Stomach (tissue), 9 donors: ENCODE data around the gene TRDMT1. TPM values are rescaled to one million over a fixed set of nuclear protein-coding genes. Genes with fewer than 3 reads are reported as not detected.
A peak's percentile ranks its signal among the peaks of the same experiment; 100 is the strongest.

Experiments used
- DNase-seq, 2 donors: peaks; one replicate each; pipeline versions ENCODE4 v3.0.0 to v3.0.0-alpha.2; 2013 to 2019
- H3K27ac ChIP-seq, 5 donors: fragments of 200-600 bp in 4 of 5; sonication (generic) in 4 of 5; one replicate each; pipeline ENCODE4 v1.5.1; 2013 to 2019; ENCODE audit warnings: mild to moderate bottlenecking in 1 of 5, moderate library complexity in 1 of 5
- H3K27me3 ChIP-seq, 3 donors: fragments of 200-600 bp; sonication (generic); one replicate each; pipeline ENCODE4 v1.5.1; 2017 to 2019; ENCODE audit warnings: mixed run types in 1 of 3
- H3K36me3 ChIP-seq, 4 donors: fragments of 200-600 bp; sonication (generic); 1 replicate in 3 of 4; 2 replicates in 1 of 4; pipeline ENCODE4 v1.5.1; 2016 to 2019
- H3K4me1 ChIP-seq, 4 donors: fragments of 200-600 bp; sonication (generic); one replicate each; pipeline ENCODE4 v1.5.1; 2016 to 2019
- H3K4me3 ChIP-seq, 4 donors: fragments of 200-600 bp; sonication (generic) in 3 of 4; one replicate each; pipeline ENCODE4 v1.5.1; 2016 to 2019; ENCODE audit warnings: mild to moderate bottlenecking in 1 of 4
- H3K9me3 ChIP-seq, 4 donors: fragments of 200-600 bp; sonication (generic); one replicate each; pipeline ENCODE4 v1.5.1; 2016 to 2019
- CTCF ChIP-seq, 7 experiments: fragments of 450-650 bp in 4 of 7; fragments of 200-600 bp in 3 of 7; sonication (generic) in 3 of 7; IDR thresholded peaks; one replicate each; pipeline ENCODE4 v1.5.1; 2016 to 2019; ENCODE audit warnings: antibody characterized with exemption in 7 of 7, control low read depth in 2 of 7, mild to moderate bottlenecking in 1 of 7
- EP300 ChIP-seq: sonication (generic); formaldehyde crosslinking; IDR thresholded peaks from one replicate; pipeline ENCODE4 v1.6.1; 2017; ENCODE audit warnings: antibody characterized with exemption
- POLR2A ChIP-seq, 4 donors: fragments of 450-650 bp; IDR thresholded peaks; one replicate each; pipeline ENCODE4 v1.6.1; 2016; ENCODE audit warnings: antibody characterized with exemption in 4 of 4, control low read depth in 2 of 4, mild to moderate bottlenecking in 1 of 4, moderate library complexity in 1 of 4
- POLR2AphosphoS5 ChIP-seq, 3 donors: sonication (generic); formaldehyde crosslinking; IDR thresholded peaks; one replicate each; pipeline ENCODE4 v1.6.1; 2016; ENCODE audit warnings: antibody characterized with exemption in 3 of 3
- WGBS, 5 donors: extraction: QIAGEN DNeasy Blood & Tissue Kit in 3 of 5; methylation state at CpG; one replicate each; pipeline versions ENCODE4 v1.1.5 to v1.1.7; 2013 to 2018; 5-methylcytosine and 5-hydroxymethylcytosine counted together
- intact Hi-C: fragments of 100-400 bp; cut with DNase I; formaldehyde crosslinking; loops from one replicate; pipeline ENCODE4 v1.15.1; 2023; ENCODE audit warnings: low total_unique reads
- polyA plus RNA-seq, 3 donors: library from polyadenylated mRNA; stranded (reverse); fragments of 200-250 nt; gene quantifications; one replicate each; pipeline ENCODE4 v1.2.3, GENCODE V29; 2013
- total RNA-seq, 5 donors: library from RNA; depleted of rRNA; stranded (reverse); fragments of >200 nt; gene quantifications; one replicate each; pipeline versions ENCODE4 v1.1.0 to v1.2.3, GENCODE V29; 2014 to 2016
- donor health status: healthy with polysubstance abuse.
- donor health status: Bipolar disorder and iron deficiency.
- donor health status: healthy.

Gene TRDMT1
- total and polyA plus RNA-seq, 8 donors, result 1.4 to 44.9 (median 4.2) TPM

GRCh38 chr10:17141504-17142229, 59.8 kb downstream of the TRDMT1 start:
- 67 to 90% (median 77%) methylated on average over 1 of the region's 1 CpG for WGBS, 5 donors
- Histone ChIP-seq H3K36me3 (no peaks in the 10 kb centered on the region), H3K9me3 (no peaks in the 10 kb centered on the region), H3K27me3 (no peaks in the 10 kb centered on the region), H3K27ac (no peak overlapping the region), H3K4me3 (no peak overlapping the region), H3K4me1 (peaks cover 0 to 7% (median 2%) of the 10 kb centered on the region in 4 donors)
- intact Hi-C loops, result no loop called here
- no peak for DNase-seq
- no peak for TF ChIP-seq EP300
- no peak for TF ChIP-seq POLR2AphosphoS5 (IDR thresholded peaks at IDR 0.05)
- no peak for TF ChIP-seq CTCF (IDR thresholded peaks at IDR 0.05)
- TF ChIP-seq POLR2A (IDR thresholded peaks at IDR 0.05), result no peak

- Histone ChIP-seq H3K27ac (no peak overlapping the region), H3K4me1 (peaks cover 0 to 7% (median 2%) of the 10 kb centered on the region in 4 donors), H3K4me3 (no peak overlapping the region), H3K9me3 (no peaks in the 10 kb centered on the region), H3K36me3 (no peaks in the 10 kb centered on the region), H3K27me3 (no peaks in the 10 kb centered on the region)
- no peak for TF ChIP-seq EP300
- TF ChIP-seq POLR2A (IDR thresholded peaks at IDR 0.05), result no peak
- no peak for TF ChIP-seq POLR2AphosphoS5 (IDR thresholded peaks at IDR 0.05)
- TF ChIP-seq CTCF (IDR thresholded peaks at IDR 0.05), result no peak
- intact Hi-C loops, result no loop called here
- DNase-seq, result no peak
Measured at GRCh38 chr10:17140386-17140761, 61.1 kb downstream of the TRDMT1 start.

- no peaks in the 10 kb centered on the region for H3K9me3 ChIP-seq
- H3K27me3 ChIP-seq, result no peaks in the 10 kb centered on the region
- H3K27ac ChIP-seq, result no peak overlapping the region
- no peaks in the 10 kb centered on the region for H3K36me3 ChIP-seq
- no peak for TF ChIP-seq EP300
- TF ChIP-seq CTCF (IDR thresholded peaks at IDR 0.05), result no peak
- no peak for TF ChIP-seq POLR2A (IDR thresholded peaks at IDR 0.05)
- TF ChIP-seq POLR2AphosphoS5 (IDR thresholded peaks at IDR 0.05), result no peak
- no peak overlapping the region for H3K4me3 ChIP-seq
- 23 to 44% (median 26%) methylated on average over 5 of the region's 5 CpGs for WGBS, 5 donors
- DNase-seq, result peak in 1 of 2 donors; percentile 17
- intact Hi-C loops, result no loop called here
- no peaks in the 10 kb centered on the region for H3K4me1 ChIP-seq
Measured at GRCh38 chr10:17138460-17139042, 62.9 kb downstream of the TRDMT1 start.

- Histone ChIP-seq H3K4me3 (no peak overlapping the region), H3K27ac (no peak overlapping the region), H3K4me1 (no peaks in the 10 kb centered on the region), H3K27me3 (no peaks in the 10 kb centered on the region), H3K36me3 (no peaks in the 10 kb centered on the region), H3K9me3 (no peaks in the 10 kb centered on the region)
- no peak for DNase-seq
- TF ChIP-seq EP300 (no peak), POLR2A (IDR thresholded peaks at IDR 0.05) (no peak), CTCF (IDR thresholded peaks at IDR 0.05) (no peak), POLR2AphosphoS5 (IDR thresholded peaks at IDR 0.05) (no peak)
- intact Hi-C loops, result no loop called here
Measured at GRCh38 chr10:17134737-17135260, 66.7 kb downstream of the TRDMT1 start.
